HEK293T (cell line): ENCODE measurements around the gene GPR85.

Experiments
- BHLHE40 ChIP-seq: fragments of 450-650 bp; IDR thresholded peaks from 2 replicates; pipeline ENCODE4 v1.6.1; 2016; ENCODE audit warnings: mild to moderate bottlenecking, moderate library complexity, borderline replicate concordance
- CTBP1 ChIP-seq: fragments of 450-650 bp; IDR thresholded peaks from 2 replicates; pipeline ENCODE4 v1.6.1; 2016; ENCODE audit warnings: borderline replicate concordance
- FOXA1 ChIP-seq: fragments of 450-650 bp; IDR thresholded peaks from 2 replicates; pipeline ENCODE4 v1.6.1; 2016; ENCODE audit warnings: mild to moderate bottlenecking
- FOXK2 ChIP-seq: fragments of 450-650 bp; IDR thresholded peaks from 2 replicates; pipeline ENCODE4 v1.6.1; 2016; ENCODE audit warnings: mild to moderate bottlenecking
- FOXM1 ChIP-seq: fragments of 450-650 bp; IDR thresholded peaks from 2 replicates; pipeline ENCODE4 v1.6.1; 2017; ENCODE audit warnings: mild to moderate bottlenecking, borderline replicate concordance
- HDGF ChIP-seq: fragments of 450-650 bp; IDR thresholded peaks from 2 replicates; pipeline ENCODE4 v1.6.1; 2017; ENCODE audit warnings: antibody characterized with exemption, borderline replicate concordance
- LEF1 ChIP-seq: fragments of 450-650 bp; IDR thresholded peaks from 2 replicates; pipeline ENCODE4 v1.6.1; 2017; ENCODE audit warnings: mild to moderate bottlenecking, borderline replicate concordance
- NFRKB ChIP-seq: fragments of 450-650 bp; IDR thresholded peaks from 2 replicates; pipeline ENCODE4 v1.6.1; 2016; ENCODE audit warnings: mild to moderate bottlenecking, moderate library complexity
- SP1 ChIP-seq: fragments of 450-650 bp; IDR thresholded peaks from 2 replicates; pipeline ENCODE4 v1.6.1; 2017
- SUZ12 ChIP-seq: fragments of 450-650 bp; IDR thresholded peaks from 2 replicates; pipeline ENCODE4 v1.6.1; 2016; ENCODE audit warnings: mild to moderate bottlenecking
- TARDBP ChIP-seq: fragments of 450-650 bp; IDR thresholded peaks from 2 replicates; pipeline ENCODE4 v1.6.1; 2016
- TF ChIP-seq, protein P1 (sequence below): fragments of 450-650 bp; IDR thresholded peaks from 2 replicates; pipeline ENCODE4 v1.6.1; 2016

- TF ChIP-seq BHLHE40 (no peak), CTBP1 (no peak), LEF1 (no peak), HDGF (no peak), FOXA1 (no peak), FOXM1 (no peak), SP1 (no peak), FOXK2 (no peak), TARDBP (no peak), NFRKB (no peak), SUZ12 (no peak)
- TF ChIP-seq, protein P1, sequence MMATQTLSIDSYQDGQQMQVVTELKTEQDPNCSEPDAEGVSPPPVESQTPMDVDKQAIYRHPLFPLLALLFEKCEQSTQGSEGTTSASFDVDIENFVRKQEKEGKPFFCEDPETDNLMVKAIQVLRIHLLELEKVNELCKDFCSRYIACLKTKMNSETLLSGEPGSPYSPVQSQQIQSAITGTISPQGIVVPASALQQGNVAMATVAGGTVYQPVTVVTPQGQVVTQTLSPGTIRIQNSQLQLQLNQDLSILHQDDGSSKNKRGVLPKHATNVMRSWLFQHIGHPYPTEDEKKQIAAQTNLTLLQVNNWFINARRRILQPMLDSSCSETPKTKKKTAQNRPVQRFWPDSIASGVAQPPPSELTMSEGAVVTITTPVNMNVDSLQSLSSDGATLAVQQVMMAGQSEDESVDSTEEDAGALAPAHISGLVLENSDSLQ = no peak
Observed at GRCh38 chr7:113086431-113086888, at the start of gene GPR85.
